ENCODE data around the gene TMUB1. TPM values are rescaled to one million over a fixed set of nuclear protein-coding genes. Genes with fewer than 3 reads are reported as not detected.
A peak's percentile ranks its signal among the peaks of the same experiment; 100 is the strongest.

The TMUB1 gene
- total and polyA plus RNA-seq, 8 donors, result 12.7 to 86.8 (median 63.6) TPM

DNA sequence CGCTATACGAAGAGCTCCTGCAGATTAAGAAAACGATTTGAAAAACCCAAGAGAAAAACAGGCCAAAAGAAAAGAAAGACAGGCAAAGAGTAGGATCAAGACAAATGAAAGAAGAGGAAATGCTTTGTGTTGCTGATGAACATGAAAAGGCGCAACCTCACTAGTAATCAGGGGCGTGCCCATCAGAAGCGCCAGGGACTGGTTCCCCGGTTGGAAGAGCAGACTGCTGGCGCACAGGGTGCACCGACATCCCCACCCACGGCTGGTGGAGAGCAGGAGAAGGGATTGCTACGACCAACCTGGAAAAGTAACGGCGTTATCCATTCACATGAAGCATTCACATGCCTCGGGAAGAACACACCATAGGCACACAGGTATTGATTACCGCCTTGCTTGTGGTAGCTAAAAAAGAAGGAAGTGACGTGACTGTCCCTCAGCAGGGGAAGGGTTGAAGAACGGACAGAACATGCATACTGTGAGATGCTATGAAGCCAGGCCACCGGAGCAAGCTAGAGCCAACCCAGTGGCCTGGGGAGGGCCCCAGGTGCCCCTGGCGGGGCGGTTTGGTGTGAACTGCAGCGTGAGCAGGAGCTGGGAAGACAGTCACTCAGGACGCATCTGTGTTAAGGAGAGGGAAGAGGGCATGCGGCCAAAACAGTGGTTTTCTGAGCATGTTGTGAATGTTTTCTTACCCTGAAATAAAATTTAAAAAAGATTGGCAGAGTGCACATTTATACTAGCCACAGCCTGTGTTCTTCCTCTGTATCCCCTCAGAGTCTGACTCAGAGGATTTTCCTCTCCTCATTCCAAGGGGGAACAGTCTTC, 21.3 kb upstream of the TMUB1 start:
- TF ChIP-seq EP300 (IDR thresholded peaks at IDR 0.05) (no peak), POLR2A (IDR thresholded peaks at IDR 0.05) (no peak)
- TF ChIP-seq, protein P1, sequence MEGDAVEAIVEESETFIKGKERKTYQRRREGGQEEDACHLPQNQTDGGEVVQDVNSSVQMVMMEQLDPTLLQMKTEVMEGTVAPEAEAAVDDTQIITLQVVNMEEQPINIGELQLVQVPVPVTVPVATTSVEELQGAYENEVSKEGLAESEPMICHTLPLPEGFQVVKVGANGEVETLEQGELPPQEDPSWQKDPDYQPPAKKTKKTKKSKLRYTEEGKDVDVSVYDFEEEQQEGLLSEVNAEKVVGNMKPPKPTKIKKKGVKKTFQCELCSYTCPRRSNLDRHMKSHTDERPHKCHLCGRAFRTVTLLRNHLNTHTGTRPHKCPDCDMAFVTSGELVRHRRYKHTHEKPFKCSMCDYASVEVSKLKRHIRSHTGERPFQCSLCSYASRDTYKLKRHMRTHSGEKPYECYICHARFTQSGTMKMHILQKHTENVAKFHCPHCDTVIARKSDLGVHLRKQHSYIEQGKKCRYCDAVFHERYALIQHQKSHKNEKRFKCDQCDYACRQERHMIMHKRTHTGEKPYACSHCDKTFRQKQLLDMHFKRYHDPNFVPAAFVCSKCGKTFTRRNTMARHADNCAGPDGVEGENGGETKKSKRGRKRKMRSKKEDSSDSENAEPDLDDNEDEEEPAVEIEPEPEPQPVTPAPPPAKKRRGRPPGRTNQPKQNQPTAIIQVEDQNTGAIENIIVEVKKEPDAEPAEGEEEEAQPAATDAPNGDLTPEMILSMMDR (IDR thresholded peaks at IDR 0.05), result no peak
- WGBS, 5 donors, result 72 to 80% (median 75%) methylated on average over 22 to 23 of the region's 23 CpGs
- peaks cover 0 to 19% (median 12%) of the 10 kb centered on the region in 4 donors for H3K36me3 ChIP-seq
- peak overlapping the region in 1 of 5 donors; percentile 14 for H3K27ac ChIP-seq
- no peak overlapping the region for H3K4me3 ChIP-seq
- H3K9me3 ChIP-seq, result no peaks in the 10 kb centered on the region
- DNase-seq, result no peak
- peaks cover 0 to 42% (median 23%) of the 10 kb centered on the region in 4 donors for H3K4me1 ChIP-seq
- H3K27me3 ChIP-seq, result no peaks in the 10 kb centered on the region
- intact Hi-C loops (cut with DNase I; ENCODE audit: low total_unique reads), result no loop called here

DNA sequence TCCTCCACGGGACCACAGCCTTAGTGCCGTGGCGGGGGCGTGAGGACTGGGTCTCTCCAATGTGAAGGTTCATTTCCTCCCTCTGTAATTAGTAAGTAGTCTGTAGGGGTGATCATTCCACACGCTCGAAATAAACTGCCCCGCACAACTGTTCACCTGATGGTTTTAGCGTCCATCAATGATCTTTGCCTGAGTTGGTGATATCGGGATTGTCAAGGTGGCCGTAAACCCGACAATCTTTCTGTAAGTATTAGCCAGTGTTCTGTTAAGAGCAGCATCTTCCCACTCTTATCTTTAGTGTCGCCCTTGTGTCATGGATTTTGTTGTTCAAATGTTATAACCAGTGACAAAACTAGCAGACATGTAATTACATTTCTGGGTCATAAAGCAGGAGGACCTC, 20.7 kb upstream of the TMUB1 start:
- Histone ChIP-seq H3K27ac (no peak overlapping the region), H3K27me3 (no peaks in the 10 kb centered on the region), H3K4me1 (peaks cover 0 to 44% (median 22%) of the 10 kb centered on the region in 4 donors), H3K9me3 (no peaks in the 10 kb centered on the region), H3K36me3 (peaks cover 0 to 19% (median 12%) of the 10 kb centered on the region in 4 donors), H3K4me3 (no peak overlapping the region)
- TF ChIP-seq POLR2AphosphoS5 (IDR thresholded peaks at IDR 0.05) (no peak), EP300 (IDR thresholded peaks at IDR 0.05) (no peak), POLR2A (IDR thresholded peaks at IDR 0.05) (no peak)
- TF ChIP-seq, protein P1 (IDR thresholded peaks at IDR 0.05), result no peak
- DNase-seq, result no peak
- intact Hi-C loops (cut with DNase I; ENCODE audit: low total_unique reads), result no loop called here
- 85 to 89% (median 87%) methylated on average over 11 to 12 of the region's 12 CpGs for WGBS, 5 donors

DNA sequence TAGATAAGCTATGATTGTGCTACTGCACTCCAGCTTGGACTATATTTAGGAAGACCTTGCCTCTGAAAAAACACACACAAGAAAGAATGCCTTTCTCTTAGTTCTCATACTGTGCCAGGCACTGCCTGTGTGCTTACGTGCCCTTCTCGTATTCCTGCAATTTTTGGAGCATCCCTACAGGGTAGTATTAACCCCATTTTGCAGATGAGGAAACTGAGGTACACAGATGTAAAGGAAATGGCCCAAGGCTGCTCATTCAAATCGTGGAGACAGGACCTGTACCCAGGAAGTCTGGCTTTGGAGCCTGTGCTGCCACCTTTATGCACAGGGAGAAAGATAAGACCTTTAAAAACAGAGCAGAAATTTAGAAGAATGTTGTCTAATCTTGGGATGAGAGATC, 19.7 kb upstream of the TMUB1 start:
- Histone ChIP-seq H3K36me3 (peaks cover 0 to 19% (median 12%) of the 10 kb centered on the region in 4 donors), H3K27me3 (no peaks in the 10 kb centered on the region), H3K4me1 (peaks cover 0 to 48% (median 22%) of the 10 kb centered on the region in 4 donors), H3K27ac (no peak overlapping the region), H3K4me3 (no peak overlapping the region), H3K9me3 (no peaks in the 10 kb centered on the region)
- intact Hi-C loops (cut with DNase I; ENCODE audit: low total_unique reads), result no loop called here
- DNase-seq, result no peak
- TF ChIP-seq, protein P1 (IDR thresholded peaks at IDR 0.05), result no peak
- TF ChIP-seq POLR2AphosphoS5 (IDR thresholded peaks at IDR 0.05) (no peak), EP300 (IDR thresholded peaks at IDR 0.05) (no peak), POLR2A (IDR thresholded peaks at IDR 0.05) (no peak)
- WGBS, 5 donors, result 71 to 84% (median 78%) methylated on average over 3 of the region's 3 CpGs

DNA sequence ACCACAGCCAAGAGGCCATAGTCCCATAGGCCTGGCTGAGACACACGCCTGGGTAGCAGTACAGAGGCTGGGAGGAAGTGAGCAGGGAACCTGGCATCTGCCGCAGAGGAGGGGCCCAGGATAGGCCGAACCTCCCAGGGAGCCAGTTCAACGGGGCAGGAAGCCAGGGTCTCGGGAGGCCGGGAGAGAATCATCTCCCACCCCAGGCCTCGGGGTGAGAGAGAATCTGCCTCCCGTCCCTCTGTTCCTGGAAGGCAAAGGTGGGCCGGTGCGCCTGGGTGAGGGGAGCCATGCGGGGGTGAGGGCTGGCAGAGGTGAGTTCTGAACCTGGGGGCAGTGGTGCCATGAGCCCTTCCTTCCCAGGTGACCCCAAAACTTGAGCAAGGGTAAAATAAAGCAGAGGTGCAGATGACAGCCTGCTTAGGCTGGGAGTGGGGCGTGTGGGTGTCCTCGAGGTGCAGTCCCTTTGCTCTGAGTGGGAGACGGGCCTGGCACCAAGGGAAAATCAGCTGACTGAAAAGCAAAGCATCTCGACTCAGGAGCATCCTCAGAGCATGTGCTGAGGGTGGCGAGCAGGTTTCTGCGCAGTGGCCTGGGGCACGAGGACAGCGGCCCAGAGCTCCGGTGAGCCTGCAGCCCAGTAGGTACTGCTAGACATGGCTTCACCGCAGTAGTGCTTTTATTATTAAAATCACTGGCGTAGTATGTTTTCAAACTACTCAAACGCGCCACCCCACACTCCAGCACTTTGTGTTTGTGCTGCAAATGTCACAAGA, 18.5 kb upstream of the TMUB1 start:
- Histone ChIP-seq H3K27ac (no peak overlapping the region), H3K4me3 (no peak overlapping the region), H3K9me3 (no peaks in the 10 kb centered on the region), H3K27me3 (no peaks in the 10 kb centered on the region), H3K36me3 (peaks cover 0 to 19% (median 12%) of the 10 kb centered on the region in 4 donors), H3K4me1 (peaks cover 0 to 48% (median 22%) of the 10 kb centered on the region in 4 donors)
- intact Hi-C loops (cut with DNase I; ENCODE audit: low total_unique reads), result no loop called here
- DNase-seq, result no peak
- TF ChIP-seq EP300 (IDR thresholded peaks at IDR 0.05) (no peak), POLR2A (IDR thresholded peaks at IDR 0.05) (no peak), POLR2AphosphoS5 (IDR thresholded peaks at IDR 0.05) (no peak)
- TF ChIP-seq, protein P1 (IDR thresholded peaks at IDR 0.05), result no peak
- 83 to 88% (median 85%) methylated on average over 21 to 24 of the region's 24 CpGs for WGBS, 5 donors
